IPS-NIHi7 (cell line): Measurements from ENCODE around the gene CAMTA1.

Source experiments
- DNase-seq: peaks from one replicate; pipeline ENCODE4 v3.0.0; 2012; ENCODE audit warnings: mixed read lengths; ENCODE audit errors: extremely low spot score

Gene CAMTA1

DNA sequence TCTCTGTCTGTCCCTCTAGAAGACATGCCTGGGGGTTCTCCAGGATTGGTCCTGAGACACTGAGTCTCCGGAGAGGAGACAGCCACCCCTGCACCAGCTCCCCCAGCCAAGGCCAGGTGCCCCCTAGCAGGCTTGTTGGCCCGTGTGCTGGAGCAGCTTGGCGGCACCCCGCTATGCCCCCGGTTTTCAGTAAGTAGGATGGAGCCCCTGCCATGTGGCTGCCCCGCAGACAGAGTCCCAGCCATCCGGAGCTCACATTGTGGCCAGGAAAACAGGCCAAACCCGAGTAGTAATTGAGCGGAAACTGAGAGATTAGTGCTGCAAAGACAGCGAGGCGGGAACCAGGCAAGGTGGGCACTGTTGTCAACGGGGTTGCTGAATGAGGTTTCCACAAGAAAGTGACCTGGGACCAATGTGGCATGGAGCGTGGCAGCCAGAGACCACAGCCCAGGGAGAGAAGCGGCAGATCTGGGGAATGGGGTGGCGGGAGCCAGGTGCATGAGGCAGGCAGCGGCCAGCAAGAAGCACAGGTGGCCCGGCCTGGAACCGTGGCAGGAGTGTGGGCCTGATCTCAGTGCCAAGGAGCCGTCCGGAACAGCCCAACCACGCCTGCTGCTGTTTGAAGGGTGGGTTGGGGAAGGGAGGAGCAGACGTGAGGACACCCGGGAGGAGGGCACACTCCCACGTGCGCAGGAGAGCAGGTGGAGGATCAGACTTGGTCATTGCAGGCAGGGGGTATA is 848.4 kb downstream of the CAMTA1 start:
- DNase-seq = no peak

DNA sequence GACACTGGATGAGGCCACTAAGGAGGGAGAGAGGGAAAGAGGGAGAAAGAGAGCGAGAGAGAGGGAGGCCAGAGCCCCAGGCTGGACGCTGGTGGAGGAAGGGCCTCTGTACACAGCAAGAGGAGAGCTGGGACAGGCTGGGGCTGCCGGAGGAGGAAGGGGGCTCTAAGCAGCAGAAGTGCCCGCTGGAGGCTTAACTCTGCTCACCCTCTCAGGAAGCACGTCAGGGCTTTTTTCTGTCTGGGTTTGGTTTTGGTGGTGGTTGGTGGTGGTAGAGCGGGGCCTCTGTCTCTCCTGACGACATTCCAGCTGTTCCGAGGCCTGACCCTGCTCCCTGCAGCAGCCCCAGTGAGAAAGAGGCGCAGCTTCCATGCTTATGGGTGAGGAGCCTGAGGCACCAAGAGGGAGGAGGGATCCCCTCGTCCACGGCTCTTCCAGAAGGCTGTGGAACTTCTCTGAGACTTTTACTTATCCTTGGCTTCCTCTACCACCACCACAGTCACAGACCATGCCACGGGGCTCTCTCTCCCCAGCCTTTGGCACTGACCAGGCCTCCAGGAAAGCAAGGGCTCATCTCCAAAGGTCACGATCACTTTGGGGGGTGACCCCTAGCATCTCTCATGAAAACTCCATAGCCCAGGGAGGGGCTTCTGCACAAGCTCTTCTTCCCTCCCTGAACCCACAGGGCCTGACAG is 849.4 kb downstream of the CAMTA1 start:
- DNase-seq = no peak

DNA sequence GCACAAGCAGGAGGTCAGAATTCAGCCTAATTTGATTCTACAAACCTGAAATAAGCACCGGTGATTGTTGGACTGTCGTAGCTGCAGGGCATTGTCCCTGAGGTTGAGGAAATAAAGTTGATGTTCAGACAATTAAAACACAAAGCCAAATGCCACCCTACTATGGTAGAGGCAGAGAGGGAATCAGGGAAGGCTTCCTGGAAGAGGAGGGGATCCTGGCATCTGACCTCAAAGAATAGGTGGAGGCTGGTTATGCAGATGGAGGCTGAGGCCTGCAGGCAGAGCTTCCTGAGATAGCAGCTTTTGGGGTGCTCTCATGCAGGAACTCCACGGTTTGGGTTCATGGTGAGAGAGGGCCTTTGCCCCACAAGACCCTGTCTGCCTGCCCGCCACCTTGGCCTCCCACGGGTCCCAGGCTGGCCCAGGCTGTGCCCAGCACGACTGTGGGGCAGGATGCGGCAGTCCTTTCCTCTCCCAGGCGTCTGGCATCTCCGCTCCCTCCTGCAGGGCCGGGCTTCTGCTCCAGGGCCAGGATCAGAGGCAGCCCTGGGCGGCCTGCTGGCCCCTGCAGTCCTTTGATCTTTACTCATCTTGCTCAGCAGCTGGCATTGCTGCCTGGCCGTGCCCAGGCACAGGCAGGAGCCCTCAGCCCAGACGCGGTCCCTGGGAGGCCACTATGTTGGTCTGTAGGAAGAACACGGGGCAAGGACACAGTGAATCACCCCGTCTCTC is 851.7 kb downstream of the CAMTA1 start:
- DNase-seq = no peak

DNA sequence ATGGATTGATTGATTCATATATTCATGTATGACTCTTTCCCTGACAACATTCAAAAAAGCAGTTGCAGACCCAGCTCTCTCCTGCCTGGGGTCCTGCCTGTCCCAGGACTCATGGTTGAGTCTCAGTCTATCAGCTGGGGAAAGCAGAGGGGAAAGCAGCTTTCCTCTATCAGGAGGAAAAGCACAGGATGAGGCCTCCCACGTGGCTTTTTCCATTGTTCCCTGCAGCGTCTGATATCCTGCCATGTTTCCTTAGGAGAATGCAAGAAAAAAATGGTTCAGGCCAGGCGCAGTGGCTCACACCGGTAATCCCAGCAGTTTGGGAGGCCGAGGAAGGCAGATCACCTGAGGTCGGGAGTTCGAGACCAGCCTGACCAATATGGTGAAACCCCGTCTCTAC is 852.8 kb downstream of the CAMTA1 start:
- peak; percentile 51 for DNase-seq

DNA sequence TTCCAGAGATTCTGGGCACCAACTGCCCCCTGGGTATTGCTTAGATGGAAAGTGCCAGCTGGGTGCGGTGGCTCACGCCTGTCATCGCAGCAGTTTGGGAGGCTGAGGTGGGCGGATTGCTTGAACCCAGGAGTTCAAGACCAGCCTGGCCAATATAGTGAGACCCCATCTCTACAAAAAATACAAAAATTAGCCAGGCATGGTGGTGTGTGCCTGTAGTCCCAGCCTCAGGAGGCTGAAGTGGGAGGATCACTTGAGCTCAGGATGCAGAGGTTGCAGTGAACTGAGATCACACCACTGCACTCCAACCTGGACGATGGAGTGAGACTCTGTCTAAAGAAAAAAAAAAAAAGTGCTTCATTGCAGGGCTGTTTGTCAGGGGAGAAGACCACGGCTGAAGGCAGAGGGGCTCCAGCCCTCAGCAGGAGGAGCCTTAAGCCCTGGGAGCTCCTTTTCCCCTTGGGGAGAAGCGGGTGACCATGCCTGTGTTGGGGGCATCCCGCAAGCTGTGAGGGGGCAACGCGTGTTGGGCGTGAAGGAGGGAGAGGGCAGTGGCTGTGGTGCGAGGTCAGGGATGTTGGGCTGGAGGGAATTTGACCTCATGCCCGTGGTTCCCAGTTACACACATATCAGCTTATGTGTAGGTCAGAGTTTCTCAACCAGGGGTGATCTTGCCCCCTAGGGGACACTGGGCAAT is 854.3 kb downstream of the CAMTA1 start:
- DNase-seq = no peak

DNA sequence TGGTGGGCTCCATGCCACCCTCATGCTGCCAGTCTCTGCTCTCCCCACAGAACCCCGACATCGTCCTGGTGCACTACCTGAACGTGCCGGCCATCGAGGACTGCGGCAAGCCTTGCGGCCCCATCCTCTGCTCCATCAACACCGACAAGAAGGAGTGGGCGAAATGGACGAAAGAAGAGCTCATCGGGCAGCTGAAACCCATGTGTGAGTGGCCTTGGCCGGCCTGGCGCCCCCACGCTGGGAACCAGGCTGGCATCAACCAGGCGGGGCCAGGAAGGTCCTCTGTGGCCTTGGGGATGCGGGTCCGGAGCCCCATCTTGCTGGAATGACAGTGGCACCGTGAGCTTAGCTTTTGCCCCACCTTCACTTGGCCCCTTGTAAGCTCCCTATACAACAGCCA is 855.1 kb downstream of the CAMTA1 start:
- DNase-seq = no peak

DNA sequence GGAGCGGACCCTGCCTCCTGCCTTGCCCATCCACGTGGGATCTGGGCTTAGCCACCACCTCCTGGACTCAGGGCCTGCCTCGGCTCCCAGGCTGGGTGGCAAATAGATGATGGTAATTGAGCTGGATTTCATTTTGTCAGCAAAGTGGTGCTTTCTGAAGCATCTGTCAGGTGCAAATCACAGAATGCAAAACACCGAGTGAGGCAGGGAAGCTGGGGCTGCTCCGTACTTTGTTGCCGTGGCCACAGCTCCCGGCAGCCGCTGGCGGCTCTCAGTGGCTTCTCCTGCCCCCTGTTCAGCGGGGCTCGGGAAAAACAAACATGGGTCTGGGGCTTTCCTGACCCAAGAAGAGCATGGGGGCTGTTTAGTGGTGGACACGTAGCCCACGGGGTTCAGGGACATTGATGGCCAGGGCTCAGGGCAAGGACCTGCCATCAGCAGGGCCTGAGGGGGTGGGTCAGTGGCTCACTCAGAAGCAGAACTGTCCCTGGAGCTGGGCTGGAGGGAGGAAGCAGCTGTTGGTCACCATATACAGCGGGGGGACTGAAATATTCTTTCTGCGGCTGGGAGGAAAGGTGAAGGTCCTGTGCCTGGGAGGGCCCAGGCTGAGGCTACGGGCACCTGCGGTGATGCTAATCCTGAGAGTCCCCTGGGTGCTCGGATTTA is 855.8 kb downstream of the CAMTA1 start:
- no peak for DNase-seq

DNA sequence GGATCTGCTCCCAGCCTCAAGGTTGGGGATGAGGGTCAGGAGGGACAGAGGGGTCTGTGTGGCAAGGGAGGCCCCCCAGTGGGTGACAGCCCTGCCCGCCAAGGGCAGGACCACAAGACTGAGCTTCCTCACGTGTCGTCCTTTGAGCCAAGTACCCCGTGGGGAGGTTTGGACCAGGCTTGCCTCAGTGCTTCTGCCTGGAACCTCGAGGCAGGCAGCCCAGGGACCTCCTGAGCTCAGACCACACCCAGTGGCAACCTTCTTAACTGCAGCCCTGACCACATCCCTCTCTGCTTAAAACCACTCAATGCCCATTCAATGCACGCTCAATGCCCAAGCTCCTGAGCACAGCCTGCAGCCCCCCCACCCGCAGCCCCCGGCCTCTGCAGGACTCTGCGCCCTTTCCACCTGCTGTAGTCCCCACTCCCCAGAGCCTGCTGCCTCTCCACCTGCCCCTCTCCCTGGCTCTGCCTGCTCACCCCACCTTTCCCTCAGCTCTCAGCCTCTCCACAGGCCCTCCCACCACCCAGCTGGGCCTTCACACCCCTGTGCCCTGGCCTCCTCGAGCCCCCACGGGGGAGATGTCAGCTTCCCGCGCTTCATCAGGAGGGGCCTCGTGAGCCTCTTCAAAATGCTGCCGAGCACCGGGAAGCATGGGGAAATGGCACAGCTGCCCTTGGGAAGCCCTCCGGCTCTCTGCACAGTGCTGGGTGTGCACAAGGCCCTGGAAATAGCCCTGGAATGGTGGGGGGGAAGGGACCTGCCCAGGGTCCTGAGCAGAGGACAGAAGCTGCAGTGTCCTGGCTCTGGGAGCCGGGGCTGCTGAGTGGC is 856.5 kb downstream of the CAMTA1 start:
- DNase-seq = peak; percentile 32

DNA sequence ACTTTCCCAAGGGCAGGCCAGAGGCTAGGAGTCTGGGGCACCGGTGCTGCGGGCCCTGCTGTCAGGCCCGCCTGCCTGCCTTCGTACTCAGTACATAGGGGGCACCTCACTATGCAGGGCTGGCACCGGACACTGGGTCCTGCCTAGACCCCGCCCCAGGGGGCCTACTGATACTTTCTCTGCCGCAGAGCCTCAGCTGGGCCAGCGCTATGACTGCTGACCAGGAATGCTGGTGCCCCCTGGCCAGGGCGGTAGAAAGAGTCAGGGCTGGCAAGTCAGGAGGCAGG is 857.1 kb downstream of the CAMTA1 start:
- DNase-seq = no peak

DNA sequence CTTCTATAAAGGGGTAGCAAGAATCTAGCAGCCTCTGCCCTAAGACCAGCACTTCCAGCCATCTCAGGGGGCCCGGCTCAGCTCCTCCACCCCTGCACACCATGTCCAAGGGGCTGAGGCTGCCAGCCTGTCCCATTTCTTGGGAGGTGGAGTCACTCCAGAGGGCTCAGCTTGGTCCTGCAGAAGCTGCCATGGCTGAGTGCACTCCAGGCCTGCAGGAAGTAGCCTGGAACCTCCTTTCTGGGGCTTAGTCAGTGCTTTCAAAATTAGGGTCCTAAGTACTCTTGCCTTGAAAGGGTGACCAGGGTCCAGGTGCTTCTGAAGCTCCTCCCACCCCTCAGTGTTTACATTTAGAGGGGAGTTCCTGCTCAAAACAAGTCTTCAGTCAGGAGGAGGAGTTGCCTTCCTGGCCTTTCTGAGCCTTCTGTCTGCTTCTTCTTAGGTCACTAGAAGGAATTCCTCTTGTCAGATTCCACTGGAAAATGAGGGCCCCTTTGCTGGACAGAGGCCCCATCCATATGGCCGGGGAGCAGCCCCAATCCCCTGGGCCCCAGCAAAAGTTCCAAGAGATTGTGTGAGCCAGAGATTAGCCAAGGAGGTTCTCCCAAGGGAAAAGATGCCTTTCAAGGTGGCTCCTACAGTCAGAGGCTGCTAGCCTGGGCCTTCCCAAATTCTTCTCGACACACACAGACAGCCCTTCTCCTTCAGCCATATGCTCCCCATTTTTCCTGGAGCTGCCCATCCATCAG is 857.7 kb downstream of the CAMTA1 start:
- DNase-seq = peak; percentile 39

DNA sequence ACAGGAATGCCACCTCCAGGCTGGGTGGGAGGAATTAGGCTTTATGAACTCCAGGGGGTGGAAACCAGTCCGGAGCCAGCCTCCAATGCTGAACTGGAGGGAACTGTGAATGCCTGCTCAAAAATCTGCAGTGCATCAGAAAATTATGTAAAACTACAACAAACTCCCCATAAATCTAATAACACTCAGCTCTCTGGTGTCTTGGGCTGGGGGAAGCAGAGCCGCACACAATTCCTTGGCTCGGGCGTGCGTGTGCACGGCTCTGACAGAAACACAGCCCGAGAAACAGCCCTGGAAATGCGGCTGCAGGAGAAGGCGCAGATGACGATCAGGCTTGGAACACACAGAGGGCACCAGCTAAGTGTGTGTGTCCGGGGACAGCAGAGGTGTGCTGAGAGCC is 858.3 kb downstream of the CAMTA1 start:
- DNase-seq = no peak

DNA sequence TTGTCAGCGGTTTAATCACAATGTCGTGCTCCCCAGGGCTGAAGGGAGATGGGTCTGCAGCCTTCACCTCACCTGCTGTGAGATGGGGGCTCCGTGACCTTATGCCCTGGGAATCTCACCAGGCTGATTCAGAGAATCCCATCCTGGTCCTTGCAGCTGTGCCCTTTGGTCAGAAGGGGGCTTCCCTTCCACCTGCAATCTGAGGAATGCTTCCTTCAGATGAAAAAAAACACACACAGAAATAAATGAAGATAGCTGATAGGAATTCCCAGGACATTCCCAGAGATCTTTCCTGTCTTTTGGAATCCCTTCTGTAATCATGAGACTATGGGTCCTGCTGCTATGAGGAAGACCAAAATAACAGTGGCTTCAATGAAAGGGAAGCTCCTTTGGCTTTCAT is 858.8 kb downstream of the CAMTA1 start:
- DNase-seq = peak; percentile 63

DNA sequence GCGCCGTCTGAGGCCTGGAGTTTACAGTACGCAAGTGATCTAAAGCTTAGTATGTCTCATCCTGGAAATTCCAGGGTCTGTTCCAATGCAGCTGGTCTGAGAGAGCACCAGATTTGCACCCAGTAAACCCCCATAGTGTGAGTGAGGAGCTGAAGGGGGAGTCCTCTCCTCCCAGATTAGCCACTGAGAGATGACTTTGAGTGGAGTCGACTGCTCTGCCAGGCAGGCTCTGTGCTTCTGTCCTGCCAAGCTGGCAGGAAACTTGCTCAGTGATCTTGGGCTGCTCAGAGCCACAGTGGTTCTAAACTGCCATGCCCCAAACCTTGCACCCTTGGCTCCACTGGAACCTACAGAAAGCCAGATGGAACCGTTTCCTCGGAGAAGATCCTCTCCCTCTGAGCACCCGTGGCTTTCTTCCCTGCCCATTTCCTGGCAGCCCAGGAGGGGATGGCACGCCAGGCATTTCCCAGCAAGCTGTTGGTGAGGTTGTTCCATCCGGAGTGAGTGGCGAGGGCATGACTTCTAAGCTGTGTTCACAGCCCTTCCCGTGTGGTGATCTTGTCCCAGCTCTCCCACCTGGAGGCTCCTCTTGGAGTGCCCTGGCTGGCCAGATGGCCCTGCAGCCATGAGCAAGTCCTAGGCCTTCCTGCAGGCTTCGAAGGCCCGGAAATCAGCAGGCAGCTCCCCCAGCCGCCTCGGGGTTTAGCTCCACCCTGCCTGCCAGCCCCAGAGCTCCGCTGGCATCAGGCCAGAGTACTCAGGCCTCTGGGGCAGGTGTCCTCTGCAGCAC is 859.9 kb downstream of the CAMTA1 start:
- no peak for DNase-seq

DNA sequence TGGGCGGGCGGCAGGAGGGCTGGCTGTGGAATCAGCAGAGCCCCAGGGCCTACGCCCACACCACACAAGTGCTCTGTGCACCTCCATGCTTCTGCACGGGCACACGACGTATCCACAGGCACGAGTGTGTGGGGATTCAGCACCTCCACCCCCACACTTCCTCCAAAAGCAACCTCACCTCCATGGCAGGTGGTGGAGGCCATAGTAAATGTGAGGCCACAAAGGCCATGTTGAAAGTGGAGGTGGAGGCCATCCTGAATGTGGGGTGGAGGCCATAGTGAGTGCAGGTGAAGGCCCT is 860.4 kb downstream of the CAMTA1 start:
- no peak for DNase-seq

DNA sequence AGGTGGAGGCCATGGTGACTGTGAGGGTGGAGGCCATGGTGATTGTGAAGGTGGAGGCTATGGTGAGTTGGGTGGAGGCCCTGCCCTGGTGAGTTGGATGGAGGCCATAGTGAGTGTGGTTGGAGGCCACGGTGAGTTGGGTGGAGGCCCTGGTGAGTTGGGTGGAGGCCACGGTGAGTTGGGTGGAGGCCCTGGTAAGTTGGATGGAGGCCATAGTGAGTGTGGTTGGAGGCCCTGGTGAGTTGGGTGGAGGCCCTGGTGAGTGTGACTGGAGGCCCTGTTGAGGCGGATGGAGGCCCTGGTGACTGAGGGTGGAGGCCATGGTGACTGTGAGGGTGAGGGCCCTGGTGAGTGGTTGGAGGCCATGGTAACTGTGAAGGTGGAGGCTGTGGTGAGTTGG is 860.9 kb downstream of the CAMTA1 start:
- no peak for DNase-seq

DNA sequence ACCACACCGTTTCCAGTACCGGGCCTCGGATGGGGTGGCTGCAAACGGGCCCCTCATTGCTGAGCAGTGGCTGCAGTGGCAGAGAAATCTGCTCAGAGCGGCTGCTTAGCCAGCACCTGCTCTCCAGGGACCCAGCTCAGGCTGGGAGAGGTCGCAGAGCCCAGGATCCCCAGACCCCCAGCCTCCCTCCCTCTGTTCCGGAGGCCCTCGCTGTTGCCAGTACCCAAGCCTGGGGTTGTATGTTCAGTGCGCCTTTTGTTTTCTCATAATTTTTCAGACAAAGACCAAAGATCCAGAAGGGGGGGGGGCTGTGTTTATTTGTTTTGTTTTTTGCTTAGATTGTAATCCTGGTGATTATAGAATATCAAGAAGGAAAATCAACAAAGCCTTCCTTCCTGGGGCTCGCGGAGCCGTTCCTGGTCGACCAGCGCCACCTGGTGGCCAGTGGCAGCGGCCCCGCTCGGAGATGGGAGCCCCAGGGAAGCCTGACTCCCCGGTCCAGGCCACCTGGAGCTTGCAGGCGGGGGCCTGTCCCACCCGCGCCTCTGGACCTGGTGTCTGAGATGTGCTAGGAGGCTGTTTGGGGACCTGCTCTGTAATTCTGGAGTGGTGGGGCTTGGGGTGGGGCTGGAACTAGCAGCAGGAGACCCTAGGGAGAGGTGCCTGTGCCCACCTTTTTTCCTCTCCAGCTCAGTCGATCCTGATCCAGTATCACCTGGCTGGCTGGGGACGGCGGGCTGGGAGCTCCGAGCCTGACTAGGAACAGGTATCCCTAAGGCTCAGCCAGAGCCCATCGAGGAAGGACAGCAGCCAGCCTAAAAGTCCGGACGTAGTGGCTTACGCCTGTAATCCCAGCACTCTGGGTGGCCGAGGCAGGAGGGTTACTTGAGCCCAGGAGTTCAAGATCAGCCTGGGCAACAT is 862.0 kb downstream of the CAMTA1 start:
- DNase-seq = peak; percentile 94

DNA sequence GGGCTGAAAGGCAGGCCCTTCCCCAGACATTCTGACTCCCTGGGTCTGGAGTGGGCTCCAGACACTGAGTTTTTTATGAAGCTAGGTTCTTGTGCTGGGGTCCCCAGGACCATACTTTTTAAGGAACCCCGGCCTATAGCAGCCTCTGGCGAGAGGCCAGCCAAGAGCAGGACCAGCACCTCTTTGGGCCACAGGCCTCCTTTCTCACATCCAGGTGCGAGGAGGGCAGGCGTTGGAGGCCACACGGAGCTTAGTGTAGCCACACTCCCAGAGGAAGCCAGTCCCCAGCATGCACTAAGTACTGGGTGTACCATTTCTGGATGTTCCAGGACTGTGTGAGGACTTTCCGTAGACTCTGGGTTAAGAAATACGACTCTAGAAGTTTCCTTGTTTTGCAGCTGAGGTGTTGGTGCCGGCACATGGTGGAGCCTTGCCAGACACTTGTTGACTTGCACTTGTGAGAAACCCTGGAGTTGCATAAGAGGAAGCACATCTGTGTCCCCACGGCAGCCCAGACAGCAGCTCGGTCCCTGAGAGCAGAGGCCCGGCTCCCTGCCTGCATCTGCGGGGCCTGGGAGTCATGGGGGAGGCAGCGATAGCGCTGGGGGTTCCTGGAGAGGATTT is 863.6 kb downstream of the CAMTA1 start:
- no peak for DNase-seq

DNA sequence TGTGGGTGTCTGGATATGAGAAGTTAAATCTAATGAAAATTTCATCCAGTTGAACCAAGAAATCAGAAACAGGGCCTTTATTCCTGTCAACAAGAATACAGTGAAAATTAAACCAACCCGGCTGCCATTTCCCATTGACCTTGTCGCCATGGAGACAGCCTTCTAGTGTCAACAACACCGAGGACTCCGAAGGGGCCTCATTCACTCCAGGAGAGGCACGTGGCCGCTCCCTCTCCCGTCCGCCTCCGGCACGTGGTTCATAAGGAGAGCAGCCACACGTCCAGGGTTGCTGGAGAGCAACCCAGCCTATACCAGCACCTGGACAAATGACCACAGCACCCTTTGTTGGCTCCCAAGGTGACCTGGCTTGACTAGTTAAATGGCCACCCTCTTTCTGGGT is 865.5 kb downstream of the CAMTA1 start:
- DNase-seq = peak; percentile 43
